Testis (tissue), 3 donors: ENCODE measurements around the gene PHLDB3. TPM values are rescaled to one million over a fixed set of nuclear protein-coding genes. Genes with fewer than 3 reads are reported as not detected.

Source experiments
- DNase-seq: peaks from one replicate; pipeline ENCODE4 v3.0.0-alpha.2; 2019
- H3K27ac ChIP-seq, 2 donors: fragments of 200-600 bp; sonication (generic); one replicate each; pipeline ENCODE4 v1.5.1; 2019
- H3K27me3 ChIP-seq: fragments of 200-600 bp; sonication (generic); one replicate; pipeline ENCODE4 v1.5.1; 2019
- H3K36me3 ChIP-seq: fragments of 200-600 bp; sonication (generic); one replicate; pipeline ENCODE4 v1.5.1; 2017; ENCODE audit warnings: low read depth; ENCODE audit errors: missing control alignments
- H3K4me1 ChIP-seq: fragments of 200-600 bp; sonication (generic); one replicate; pipeline ENCODE4 v1.5.1; 2019
- H3K4me3 ChIP-seq, 2 donors: fragments of 200-600 bp; sonication (generic); one replicate each; pipeline ENCODE4 v1.5.1; 2017 to 2019
- H3K9me3 ChIP-seq: fragments of 200-600 bp; sonication (generic); one replicate; pipeline ENCODE4 v1.5.1; 2017
- CTCF ChIP-seq, 3 experiments: fragments of 450-650 bp in 2 of 3; fragments of 200-600 bp in 1 of 3; sonication (generic) in 1 of 3; IDR thresholded peaks; one replicate each; pipeline ENCODE4 v1.5.1; 2016 to 2019; ENCODE audit warnings: antibody characterized with exemption in 3 of 3, mild to moderate bottlenecking in 2 of 3, moderate library complexity in 1 of 3
- POLR2A ChIP-seq: fragments of 450-650 bp; IDR thresholded peaks from one replicate; pipeline ENCODE4 v1.6.1; 2017; ENCODE audit warnings: antibody characterized with exemption, mild to moderate bottlenecking, moderate library complexity
- WGBS, 2 donors: methylation state at CpG; one replicate each; pipeline ENCODE4 v1.1.5; 2018; 5-methylcytosine and 5-hydroxymethylcytosine counted together
- intact Hi-C: fragments of 100-400 bp; cut with DNase I; formaldehyde crosslinking; loops from one replicate; pipeline ENCODE4 v1.15.1; 2023; ENCODE audit warnings: low total_unique reads
- polyA plus RNA-seq: library from polyadenylated mRNA; stranded (reverse); fragments of 350-450 nt; fragmentation: Illumina TruSeq; extraction: RNeasy Lipid Tissue Mini Kit (QIAGEN cat#74804); gene quantifications from one replicate; pipeline ENCODE4 v1.2.3, GENCODE V29; 2014; ENCODE audit warnings: low read depth, low replicate concordance; ENCODE audit not compliant: insufficient read depth
- total RNA-seq, 2 donors: library from RNA; depleted of rRNA; stranded (reverse); fragments of >200 nt; gene quantifications; one replicate each; pipeline ENCODE4 v1.2.3, GENCODE V29; 2016

Gene PHLDB3
- total and polyA plus RNA-seq, 3 donors from 2014 or later, result 27.1 to 62.2 (median 28.3) TPM

DNA sequence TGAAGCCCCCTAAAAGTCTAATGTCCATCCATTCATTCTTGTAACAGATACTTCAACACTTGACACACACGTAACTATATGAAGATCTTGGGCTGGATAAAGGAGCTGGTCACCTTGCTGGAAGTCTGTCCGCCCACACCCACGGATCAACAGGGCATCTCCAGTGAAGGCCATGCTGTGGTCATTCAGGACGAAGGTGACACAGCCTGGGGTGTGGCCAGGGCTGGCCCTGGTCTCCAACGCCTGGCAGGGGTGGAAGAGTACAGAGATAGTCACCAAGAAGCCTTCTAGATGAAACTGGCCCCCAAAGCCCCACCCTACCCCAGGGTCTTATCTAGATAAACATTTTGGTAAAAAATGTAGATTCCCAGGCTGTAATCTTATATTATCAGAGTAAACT lies 6.8 kb upstream of the PHLDB3 start:
- no peak overlapping the region for H3K4me3 ChIP-seq
- no peaks in the 10 kb centered on the region for H3K36me3 ChIP-seq
- TF ChIP-seq POLR2A, result no peak
- no peak for TF ChIP-seq CTCF (IDR thresholded peaks at IDR 0.05)
- no peak overlapping the region for H3K27ac ChIP-seq
- H3K9me3 ChIP-seq, result no peaks in the 10 kb centered on the region
- no peaks in the 10 kb centered on the region for H3K4me1 ChIP-seq
- no peaks in the 10 kb centered on the region for H3K27me3 ChIP-seq
- 95 to 97% methylated on average over 5 of the region's 5 CpGs for WGBS, 2 donors
- intact Hi-C loops, result no loop called here
- no peak for DNase-seq

DNA sequence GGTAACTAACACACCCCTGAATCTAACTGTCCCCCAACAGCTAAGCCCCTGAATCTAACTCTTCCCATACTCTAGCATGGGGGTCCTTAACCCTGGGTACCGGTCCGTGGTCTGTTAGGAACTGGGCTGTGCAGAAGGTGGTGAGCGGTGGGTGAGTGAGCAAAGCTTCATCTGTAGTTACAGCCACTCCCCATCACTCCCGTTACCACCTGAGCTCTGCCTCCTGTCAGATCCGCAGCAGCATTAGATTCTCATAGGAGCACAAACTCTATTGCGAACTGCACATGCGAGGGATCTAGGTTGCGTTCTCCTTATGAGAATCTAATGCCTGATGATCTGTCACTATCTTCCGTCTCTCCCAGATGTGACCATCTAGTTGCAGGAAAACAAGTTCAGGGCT lies 6.2 kb upstream of the PHLDB3 start:
- H3K9me3 ChIP-seq, result no peaks in the 10 kb centered on the region
- 96 to 97% methylated on average over 9 of the region's 9 CpGs for WGBS, 2 donors
- intact Hi-C loops, result no loop called here
- no peaks in the 10 kb centered on the region for H3K36me3 ChIP-seq
- TF ChIP-seq CTCF (IDR thresholded peaks at IDR 0.05) (no peak), POLR2A (no peak)
- H3K4me1 ChIP-seq, result no peaks in the 10 kb centered on the region
- DNase-seq, result no peak
- no peaks in the 10 kb centered on the region for H3K27me3 ChIP-seq
- H3K4me3 ChIP-seq, result no peak overlapping the region
- no peak overlapping the region for H3K27ac ChIP-seq

DNA sequence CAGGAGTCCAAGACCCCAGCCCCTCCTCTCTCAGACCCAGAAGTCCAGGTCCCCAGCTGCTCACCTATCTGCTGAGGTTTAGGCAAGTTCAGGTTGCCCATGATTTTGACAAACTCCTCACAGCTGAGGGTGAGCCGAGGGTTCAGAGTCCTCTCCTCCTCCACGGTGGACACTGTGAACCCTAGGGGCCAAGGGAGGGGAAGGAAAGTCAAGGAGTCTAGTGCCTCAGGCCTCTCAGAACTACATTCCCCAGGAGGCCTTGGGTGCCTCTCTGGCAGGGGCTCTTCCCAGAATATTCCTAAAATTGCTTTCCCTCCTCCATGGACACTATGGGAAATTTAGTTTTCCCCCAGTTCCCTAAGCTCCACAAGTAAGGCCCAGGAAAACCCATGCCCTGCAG lies 3.3 kb upstream of the PHLDB3 start:
- H3K4me1 ChIP-seq, result peaks cover 9% of the 10 kb centered on the region
- H3K36me3 ChIP-seq, result no peaks in the 10 kb centered on the region
- intact Hi-C loops, result no loop called here
- WGBS, 2 donors, result 65 to 73% methylated on average over 2 of the region's 2 CpGs
- H3K4me3 ChIP-seq, result no peak overlapping the region
- no peaks in the 10 kb centered on the region for H3K9me3 ChIP-seq
- DNase-seq, result no peak
- no peaks in the 10 kb centered on the region for H3K27me3 ChIP-seq
- no peak overlapping the region for H3K27ac ChIP-seq
- no peak for TF ChIP-seq CTCF (IDR thresholded peaks at IDR 0.05)
- no peak for TF ChIP-seq POLR2A

GRCh38 chr19:43506629-43507028 lies 2.1 kb upstream of the PHLDB3 start:
- H3K36me3 ChIP-seq, result no peaks in the 10 kb centered on the region
- H3K27me3 ChIP-seq, result no peaks in the 10 kb centered on the region
- H3K27ac ChIP-seq, result no peak overlapping the region
- peaks cover 11% of the 10 kb centered on the region for H3K4me1 ChIP-seq
- TF ChIP-seq CTCF (IDR thresholded peaks at IDR 0.05), result no peak
- intact Hi-C loops, result no loop called here
- no peak overlapping the region for H3K4me3 ChIP-seq
- 87 to 95% methylated on average over 5 of the region's 5 CpGs for WGBS, 2 donors
- H3K9me3 ChIP-seq, result no peaks in the 10 kb centered on the region
- DNase-seq, result no peak

GRCh38 chr19:43505941-43506340 lies 1.4 kb upstream of the PHLDB3 start:
- no peak for DNase-seq
- no peaks in the 10 kb centered on the region for H3K36me3 ChIP-seq
- no peaks in the 10 kb centered on the region for H3K9me3 ChIP-seq
- H3K4me1 ChIP-seq, result peaks cover 11% of the 10 kb centered on the region
- no peak for TF ChIP-seq POLR2A
- TF ChIP-seq CTCF (IDR thresholded peaks at IDR 0.05), result no peak
- no peaks in the 10 kb centered on the region for H3K27me3 ChIP-seq
- no peak overlapping the region for H3K27ac ChIP-seq
- intact Hi-C loops, result no loop called here
- H3K4me3 ChIP-seq, result no peak overlapping the region
- 96 to 100% methylated on average over 3 to 5 of the region's 5 CpGs for whole genome bisulfite sequencing, 2 donors
